A204.1 (cell line): ENCODE results near the gene SSH3.

Experiments used
- FAIRE-seq: peaks from 2 replicates; lab custom pipeline; 2012; peaks lifted over from hg19 to GRCh38; lab: Jason Lieb, UNC

SSH3 gene

DNA sequence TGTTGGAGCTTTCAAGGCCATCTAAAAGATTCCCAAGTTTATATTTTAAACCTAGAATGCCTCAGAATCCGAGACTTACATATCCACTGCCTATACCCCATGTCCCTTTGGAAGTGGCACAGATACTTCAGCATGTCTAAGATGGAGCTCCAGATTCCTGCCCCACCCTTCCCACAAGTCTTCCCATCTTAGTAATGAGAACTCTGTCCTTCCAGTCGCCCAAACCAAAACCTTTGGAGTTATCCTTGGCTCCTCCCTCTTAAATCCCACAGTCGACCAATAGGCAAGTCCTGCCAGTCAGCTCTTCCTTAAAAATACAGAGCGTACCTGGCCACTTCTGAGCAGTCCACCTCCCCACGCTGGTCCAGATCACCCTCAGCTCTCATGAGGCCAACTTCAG, 45.7 kb downstream of the SSH3 start:
- no peak for FAIRE-seq

DNA sequence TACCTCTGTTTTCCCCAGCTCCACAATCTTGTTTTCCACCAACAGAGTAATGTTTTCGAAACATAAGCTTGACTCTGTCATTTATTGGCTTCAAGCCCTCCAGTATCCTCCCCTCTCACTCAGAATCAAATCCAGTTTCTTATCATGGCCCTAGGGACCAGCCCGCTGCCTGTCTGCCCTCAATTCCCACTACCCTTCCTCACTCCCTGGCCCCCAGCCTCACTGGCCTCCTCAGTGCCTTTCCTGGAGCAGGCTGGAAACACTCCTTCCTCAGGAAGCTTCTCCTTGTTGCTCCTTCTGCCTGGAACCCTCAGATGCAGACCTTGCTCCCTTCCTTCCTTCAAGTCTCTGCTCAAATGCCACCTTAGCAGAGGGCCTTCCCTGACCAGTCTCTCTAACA, 46.1 kb downstream of the SSH3 start:
- FAIRE-seq = no peak

DNA sequence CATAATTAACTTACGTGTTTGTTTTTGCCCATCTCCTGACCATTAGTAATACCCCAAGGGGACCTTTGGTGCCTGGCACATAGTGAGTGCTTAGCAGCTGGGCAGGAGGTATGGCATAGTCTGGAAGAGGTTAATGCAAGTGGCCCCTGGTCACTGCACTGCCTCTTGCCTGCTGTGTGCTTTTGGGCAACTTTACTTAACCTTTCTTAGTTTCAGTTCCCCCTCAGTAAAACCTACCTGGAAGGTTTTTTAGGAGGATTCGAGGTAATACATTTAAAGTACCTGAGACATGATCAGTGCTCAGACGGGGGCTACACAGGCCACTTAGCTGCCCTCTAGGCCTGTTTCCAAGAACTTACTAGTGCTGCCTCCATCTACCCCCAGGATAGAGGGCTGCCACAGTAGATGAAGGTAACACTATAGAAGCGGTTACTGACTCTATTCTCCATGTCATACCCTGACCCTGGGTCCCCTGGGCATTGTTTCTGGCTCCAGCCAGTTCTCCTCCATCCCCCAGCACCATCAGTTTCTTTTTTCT, 46.7 kb downstream of the SSH3 start:
- no peak for FAIRE-seq

DNA sequence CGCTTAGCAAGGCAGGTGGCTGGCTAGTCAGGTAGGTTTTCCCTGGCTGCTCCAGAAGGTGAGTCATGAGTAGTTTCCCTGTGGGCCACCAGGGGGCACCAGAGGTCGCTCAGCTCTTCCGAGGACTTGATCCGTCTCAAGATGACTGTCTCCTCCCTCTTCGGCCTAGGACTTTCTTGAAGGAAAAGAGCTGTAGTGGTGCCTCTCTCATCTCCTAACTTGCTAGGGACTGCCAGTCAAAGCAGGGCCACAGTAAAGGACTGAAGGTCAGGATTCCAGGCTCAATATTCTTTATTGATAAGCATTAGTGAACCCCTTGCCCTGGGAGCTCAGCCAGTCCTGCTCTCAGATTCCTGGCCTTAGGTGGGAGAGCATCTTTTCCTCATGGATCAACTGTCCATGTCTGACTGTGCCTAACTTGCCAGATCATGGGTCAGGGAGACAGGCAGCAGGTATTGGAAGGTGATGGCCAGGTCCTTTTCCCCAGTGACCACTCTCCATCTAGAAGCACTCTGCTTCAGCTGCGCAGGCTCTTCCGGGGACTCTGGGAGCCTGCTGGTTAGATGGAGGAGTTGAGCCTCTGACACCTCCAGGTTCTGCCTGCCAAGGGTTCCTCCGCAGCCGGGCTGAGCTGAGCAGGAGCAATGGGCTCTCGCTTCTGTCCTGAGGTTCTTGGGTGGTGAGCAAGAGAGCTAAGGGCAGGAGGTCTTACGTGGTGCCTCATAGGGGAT, 48.1 kb downstream of the SSH3 start:
- no peak for FAIRE-seq

DNA sequence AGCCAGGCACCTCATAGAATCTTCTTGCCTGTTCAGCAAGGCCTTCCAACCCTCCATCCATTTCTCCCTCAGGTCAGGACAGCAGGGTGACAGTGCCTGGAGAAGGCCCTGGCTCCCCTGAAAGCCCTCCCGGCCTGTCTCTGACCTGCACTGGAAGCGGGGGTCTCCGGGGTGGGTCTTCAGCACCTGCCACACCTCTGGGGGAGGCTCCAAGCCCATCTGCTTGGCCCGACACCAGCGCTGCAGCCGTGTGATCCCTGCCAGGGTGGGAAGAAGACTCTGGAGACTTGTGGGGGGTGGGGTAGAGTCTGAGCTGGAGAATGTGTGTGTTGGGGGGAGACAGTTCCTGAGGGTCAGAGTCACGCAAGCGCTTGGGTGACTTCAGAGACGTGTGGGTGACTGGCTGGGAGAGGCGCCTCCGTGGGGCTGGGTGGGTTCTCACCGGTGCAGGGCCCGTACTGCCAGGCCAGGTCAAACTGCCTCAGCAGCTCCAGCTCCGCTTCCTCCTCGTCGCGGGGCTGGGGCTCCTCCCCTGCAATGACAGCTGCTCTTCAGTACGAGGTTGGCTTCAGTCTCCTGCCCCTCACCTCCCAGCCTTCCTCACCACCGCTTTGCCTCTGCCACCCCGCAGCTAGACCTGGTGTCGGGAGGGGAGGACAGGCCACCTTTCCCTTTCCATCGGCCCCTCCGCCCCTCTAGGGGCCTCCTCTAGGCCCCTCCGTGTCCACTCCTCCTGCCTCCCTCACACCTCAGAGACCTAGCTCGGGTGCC, 49.4 kb downstream of the SSH3 start:
- no peak for FAIRE-seq

DNA sequence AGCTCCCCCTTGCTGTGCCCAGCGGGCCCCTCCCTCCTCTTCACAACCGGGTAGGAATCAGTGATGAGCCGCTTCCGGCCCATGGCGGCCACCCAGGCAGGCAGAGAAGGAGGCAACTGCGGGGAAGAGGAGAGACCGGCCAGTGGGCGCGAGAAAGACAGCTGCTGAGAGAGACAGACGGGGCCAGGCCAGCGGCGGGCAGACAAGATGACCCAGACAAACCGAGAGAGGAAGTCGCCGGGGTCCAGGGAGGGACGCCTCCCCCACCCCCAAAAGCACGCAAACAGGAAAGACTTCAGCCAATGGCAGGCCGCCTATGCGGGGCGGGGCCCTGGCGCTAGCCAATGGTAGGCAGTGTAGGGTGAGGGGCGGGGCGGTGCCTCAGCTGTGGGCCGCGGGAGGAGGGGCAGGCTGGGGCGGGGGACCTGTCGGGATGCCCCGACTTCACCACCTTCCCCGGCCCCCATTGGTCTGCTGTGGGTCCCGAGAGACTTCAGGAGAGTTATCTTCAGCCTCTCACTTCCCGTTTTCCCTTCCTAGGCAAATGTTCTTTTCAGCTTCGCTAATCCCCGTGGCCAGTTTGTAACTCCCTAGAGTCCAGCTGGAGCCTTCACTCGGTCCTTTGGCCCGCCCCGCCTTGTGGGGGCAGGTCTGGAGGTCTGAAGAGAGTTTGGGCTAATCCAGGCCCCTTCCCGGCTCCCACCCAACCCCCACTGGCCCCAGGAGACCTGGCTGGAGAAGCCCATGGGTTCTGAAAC, 50.2 kb downstream of the SSH3 start, which contains the start of gene POLD4:
TSS of gene POLD4 (minus strand) at position 230 of the 758 bp plus-strand sequence. CDS start at position 83, 147 bp downstream.
- no peak for FAIRE-seq

DNA sequence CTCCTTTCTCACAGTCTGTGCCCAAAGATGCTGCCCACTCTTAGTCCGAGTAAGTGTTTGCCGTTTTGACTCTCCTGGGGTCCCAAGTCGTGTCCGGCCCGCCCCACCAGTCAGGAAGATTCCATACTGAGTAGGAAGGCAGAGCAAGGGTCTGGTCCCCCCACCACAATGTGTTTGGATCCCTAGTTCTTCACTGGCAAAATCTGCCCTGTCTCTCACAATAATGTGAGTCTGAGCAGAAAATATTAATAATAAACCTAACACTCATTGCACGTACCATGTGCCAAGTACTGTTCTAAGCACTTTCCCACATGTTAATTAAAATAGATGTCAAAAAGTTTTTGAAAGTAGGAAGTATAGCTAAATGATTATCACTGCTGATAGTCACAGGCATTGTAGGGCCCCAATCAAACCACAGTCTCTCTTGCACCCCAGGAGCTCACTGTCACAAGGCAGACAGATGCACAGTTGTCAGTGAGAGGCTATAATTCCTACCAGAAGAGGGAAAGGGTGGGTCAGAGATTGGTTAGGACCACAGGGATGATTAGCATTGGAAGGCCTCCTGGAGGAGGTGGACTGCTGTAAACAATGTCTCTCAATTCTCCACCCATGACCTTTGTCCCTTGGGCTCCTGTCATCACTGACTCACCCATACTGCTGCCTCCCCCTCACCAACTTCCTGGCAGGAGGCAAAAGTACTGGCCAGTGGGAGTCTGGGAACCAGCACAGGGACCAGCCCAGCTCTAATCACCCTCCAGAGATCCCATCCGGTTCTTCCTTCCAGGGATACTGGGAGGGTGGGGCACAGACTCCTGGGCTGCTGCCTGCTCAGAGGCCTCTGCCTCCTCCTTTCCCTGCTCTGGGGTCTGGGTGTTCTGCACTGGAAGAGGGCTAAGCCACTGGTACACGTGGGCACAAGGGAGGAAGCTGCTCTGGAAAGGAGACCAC, 51.0 kb downstream of the SSH3 start:
- no peak for FAIRE-seq

DNA sequence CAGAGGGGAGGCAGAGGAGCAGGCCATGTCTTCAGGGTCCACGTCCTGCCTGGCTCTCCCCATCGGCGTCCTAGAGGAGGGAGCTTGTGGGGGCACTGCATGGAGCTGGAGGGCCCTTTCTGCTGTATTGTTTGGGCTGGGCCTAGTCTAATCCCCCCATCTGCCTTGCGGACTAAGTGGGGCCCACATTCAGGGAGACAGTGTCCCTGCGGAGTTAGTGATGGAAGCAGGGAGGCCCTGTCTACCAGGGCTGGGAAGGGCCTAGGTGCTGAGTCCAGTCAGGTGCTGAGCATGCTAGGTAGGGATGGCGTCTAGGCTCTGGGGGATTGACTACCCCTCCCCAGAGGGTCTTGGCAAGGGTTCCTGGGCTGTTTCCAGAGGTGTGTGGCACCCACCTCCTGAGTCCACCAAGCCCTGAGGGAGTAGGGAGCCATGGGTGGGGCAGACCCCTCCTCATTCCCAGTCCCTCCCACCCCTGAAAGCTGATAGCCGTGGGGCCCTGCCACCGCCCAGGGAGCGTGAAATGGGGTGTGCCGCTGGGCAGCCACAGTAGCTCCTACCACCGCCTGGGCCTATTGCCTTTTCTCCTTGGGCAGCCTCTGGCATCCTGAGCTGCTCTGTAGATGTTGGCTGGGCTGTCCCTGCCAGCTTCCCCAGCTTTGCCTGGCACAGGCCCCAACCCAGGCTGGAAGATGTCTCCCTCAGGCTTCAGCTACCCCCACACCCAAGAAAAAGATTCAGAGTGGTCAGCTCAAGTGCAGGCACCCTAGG, 51.9 kb downstream of the SSH3 start:
- no peak for FAIRE-seq

DNA sequence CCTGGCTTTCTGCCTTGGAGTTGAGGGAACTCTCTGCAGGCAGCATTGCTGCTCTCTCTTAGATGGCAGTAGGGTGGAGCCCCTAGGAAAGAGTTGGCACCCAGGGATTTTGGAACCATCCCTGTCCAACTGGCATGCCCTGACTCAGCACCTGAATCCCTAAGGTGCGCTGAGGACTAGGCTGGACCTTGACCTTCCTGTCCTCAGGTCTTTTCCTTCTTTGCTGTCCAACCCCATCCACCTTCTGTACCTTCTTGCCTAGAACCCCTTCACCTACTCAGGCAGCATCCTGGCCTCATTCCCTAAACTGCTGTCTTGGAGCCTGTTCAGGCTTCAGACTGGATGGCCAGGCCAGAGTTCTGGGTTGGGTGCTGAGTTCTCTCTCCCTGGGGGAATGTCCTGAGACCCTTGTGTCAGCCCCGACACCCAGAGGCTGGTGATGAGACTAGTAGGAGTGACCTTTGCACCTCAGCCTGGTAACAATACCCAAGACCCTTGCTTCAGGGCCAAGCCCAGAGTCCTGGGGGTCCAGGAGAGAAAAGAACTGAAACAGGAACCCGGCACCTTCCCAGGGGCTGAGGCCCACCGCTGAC, 52.6 kb downstream of the SSH3 start:
- FAIRE-seq = no peak

DNA sequence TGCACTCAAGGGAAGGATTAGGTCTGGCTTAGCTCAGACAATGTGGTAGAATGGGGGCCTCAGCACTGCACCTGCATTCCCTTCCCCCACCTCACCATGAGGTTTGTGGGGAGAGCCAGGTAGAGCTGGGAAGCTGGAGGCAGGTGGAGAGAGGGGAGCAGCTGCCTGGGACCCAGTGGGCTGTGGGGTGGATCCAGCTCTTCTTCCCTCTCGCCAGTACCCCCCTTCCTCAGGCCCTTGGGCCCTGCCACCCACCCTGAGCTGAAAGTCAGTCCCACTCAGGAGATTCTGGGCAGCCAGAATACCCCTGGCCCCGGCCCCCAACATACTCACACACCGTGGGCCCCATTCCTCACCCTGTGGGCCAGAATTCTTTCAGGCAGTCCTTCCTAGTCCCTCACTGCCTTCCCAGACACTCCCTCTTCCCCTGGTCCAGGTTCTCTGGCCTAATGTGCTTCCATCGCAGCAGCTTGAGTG, 53.1 kb downstream of the SSH3 start:
- no peak for FAIRE-seq

DNA sequence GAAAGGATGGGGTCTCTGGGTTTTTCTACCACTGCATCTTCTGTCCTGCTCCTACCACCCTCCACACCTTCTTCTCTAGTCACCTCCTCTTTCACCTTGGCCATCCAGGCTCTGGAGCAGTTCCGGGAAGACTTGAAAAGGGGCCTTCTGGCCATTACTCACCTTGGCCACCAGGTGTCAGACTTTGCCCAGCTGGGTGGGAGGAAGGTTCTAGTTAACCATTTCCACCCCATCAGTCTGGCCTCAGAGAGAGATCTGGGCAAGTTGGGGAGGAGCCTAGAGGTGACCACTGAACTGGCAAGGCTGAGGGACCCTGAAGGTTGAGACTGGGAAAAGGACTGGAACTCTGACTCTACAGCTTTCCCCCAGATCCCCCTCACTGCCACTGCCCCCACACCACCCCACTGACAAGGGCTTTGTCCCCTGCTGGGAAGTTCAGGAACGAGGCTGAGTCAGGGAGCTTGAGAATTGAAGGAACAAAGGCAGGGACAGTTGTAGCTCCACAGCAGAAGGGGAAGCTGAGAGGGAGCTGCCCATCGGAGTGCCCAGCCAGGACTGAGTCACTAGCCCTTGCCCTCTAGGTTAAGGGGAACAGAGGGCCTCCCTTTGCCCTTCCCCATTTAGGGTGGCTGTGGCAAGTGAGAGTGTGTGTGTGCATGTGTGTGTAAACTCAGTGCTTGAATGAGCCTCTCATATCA, 53.7 kb downstream of the SSH3 start:
- FAIRE-seq = no peak

DNA sequence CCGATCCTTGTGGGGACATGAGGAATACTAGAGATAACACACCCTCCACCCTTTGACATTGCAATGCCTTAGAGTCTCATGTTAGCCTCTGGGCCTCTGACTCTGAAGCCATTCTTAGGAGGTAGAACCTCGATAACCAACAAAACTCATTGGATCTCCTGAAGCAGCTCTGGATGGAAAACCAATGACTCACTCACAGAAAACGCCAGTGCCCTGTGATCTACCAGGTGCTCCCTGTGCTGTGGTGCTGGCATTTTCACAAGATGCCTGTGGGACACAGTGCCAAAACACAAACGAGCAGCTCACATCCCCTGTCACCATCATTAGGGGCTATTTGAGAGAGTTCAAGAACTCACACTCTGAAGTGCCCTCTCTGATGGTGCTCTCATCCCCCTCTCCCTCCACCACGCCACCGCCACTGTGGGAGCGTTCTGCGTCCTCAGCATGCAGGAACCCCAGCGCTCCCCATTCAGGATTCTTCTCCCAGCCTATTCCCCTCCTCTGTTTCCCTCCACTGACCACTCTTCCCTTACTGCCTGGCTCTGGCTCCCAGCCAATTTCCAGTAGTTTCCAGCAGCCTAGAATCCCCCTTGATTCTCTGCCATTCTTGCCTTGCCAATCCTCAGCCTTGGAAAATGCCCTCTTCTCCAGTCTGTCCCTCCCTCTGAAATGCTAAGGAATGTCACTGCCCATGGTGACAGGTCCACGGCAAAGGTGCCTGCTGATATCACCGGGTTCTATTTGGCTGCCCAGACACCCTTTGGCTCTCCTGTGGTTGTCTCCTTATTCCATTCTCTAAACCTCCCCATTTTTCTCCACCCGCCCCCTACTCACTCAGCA, 54.7 kb downstream of the SSH3 start:
- FAIRE-seq = no peak
